Right cardiac atrium (tissue), 5 donors: ENCODE measurements around the gene RCBTB1. TPM values are rescaled to one million over a fixed set of nuclear protein-coding genes. Genes with fewer than 3 reads are reported as not detected.
"Not testable (repeated sequence)": the region's sequence is repeated elsewhere in the genome, so short reads cannot be mapped to it uniquely, and the experiment has no call there.

Experiments
- ATAC-seq, 2 donors: fragments of 200-7000 bp; cut with Tn5 transposase; one replicate each; pipeline versions ENCODE4 v1.8.0 to v1.9.1; 2020; ENCODE audit warnings: moderate library complexity in 2 of 2, mild to moderate bottlenecking in 1 of 2
- DNase-seq, 3 donors: peaks; one replicate each; pipeline ENCODE4 v3.0.0-alpha.2; 2020
- H3K27ac ChIP-seq: one replicate; pipeline ENCODE4 v1.5.1; 2013; ENCODE audit warnings: mild to moderate bottlenecking, low read length, control low read depth, moderate library complexity
- H3K27me3 ChIP-seq: one replicate; pipeline ENCODE4 v1.6.1; 2013; ENCODE audit not compliant: control insufficient read depth, insufficient read depth
- H3K4me1 ChIP-seq: one replicate; pipeline ENCODE4 v1.6.1; 2013; ENCODE audit warnings: low read length; ENCODE audit not compliant: control insufficient read depth, insufficient read depth
- H3K4me3 ChIP-seq: one replicate; pipeline ENCODE4 v1.5.1; 2013; ENCODE audit warnings: low read length, control low read depth
- H3K9me3 ChIP-seq: one replicate; pipeline ENCODE4 v1.6.1; 2013; ENCODE audit warnings: low read length; ENCODE audit not compliant: control insufficient read depth
- WGBS: extraction: QIAGEN DNeasy Blood & Tissue Kit; methylation state at CpG from one replicate; pipeline ENCODE4 v1.1.7; 2013; 5-methylcytosine and 5-hydroxymethylcytosine counted together
- intact Hi-C, 4 donors: fragments of 100-400 bp; cut with DNase I; formaldehyde crosslinking; loops; one replicate each; pipeline versions ENCODE4 v1.11.0 to v1.14.0; 2022 to 2023
- polyA plus RNA-seq: library from polyadenylated mRNA; stranded (reverse); fragments of 200-250 nt; gene quantifications from one replicate; pipeline ENCODE4 v1.2.3, GENCODE V29; 2013
- total RNA-seq, 4 donors: library from RNA; stranded (reverse); fragmentation: NEBNext Ultra II Directional; extraction: Animal tissue kit (Norgen Biotek cat#: 25700); gene quantifications; one replicate each; pipeline ENCODE4 v1.2.1, GENCODE V29; 2021
- donor health status: healthy with polysubstance abuse.
- donor health status: DM: no; HTN: yes; CAD: no.
- donor health status: DM: no; HTN: no; CAD: no.
- donor health status: DM: no; HTN: yes; CAD: no; lungs with severe emphysema.
- donor health status: DM: yes; HTN: yes; CAD: no.

RCBTB1 gene
- total and polyA plus RNA-seq, 5 donors: 10.8 to 20.3 (median 19.0) TPM

- ATAC-seq: no peak
- Histone ChIP-seq H3K27ac (no peak overlapping the region), H3K27me3 (no peaks in the 10 kb centered on the region), H3K9me3 (no peaks in the 10 kb centered on the region), H3K4me1 (peaks cover 3% of the 10 kb centered on the region), H3K4me3 (no peak overlapping the region)
- no peak for DNase-seq
- WGBS: 94% methylated on average over 3 of the region's 3 CpGs
- intact Hi-C loops: no loop called here
Measured at GRCh38 chr13:49503951-49504350, 81.4 kb downstream of the RCBTB1 start.

- 50% methylated on average over 9 of the region's 9 CpGs for WGBS
- intact Hi-C loops: no loop called here
- H3K4me3 ChIP-seq: no peak overlapping the region
- H3K9me3 ChIP-seq: no peaks in the 10 kb centered on the region
- H3K27me3 ChIP-seq: no peaks in the 10 kb centered on the region
- ATAC-seq: peak; percentile 32 to 58
- H3K4me1 ChIP-seq: peaks cover 3% of the 10 kb centered on the region
- H3K27ac ChIP-seq: no peak overlapping the region
- DNase-seq: peak in 1 of 3 donors; percentile 41
Measured at GRCh38 chr13:49502954-49503353, 82.4 kb downstream of the RCBTB1 start.

- ATAC-seq (no peak), DNase-seq (no peak)
- no peak overlapping the region for H3K4me3 ChIP-seq
- H3K27me3 ChIP-seq: no peaks in the 10 kb centered on the region
- H3K27ac ChIP-seq: no peak overlapping the region
- WGBS: 74% methylated on average over 6 of the region's 6 CpGs
- intact Hi-C loops: no loop called here
- H3K9me3 ChIP-seq: no peaks in the 10 kb centered on the region
- H3K4me1 ChIP-seq: peaks cover 3% of the 10 kb centered on the region
Measured at GRCh38 chr13:49499889-49500660, 85.3 kb downstream of the RCBTB1 start.

- H3K27ac ChIP-seq: no peak overlapping the region
- H3K4me1 ChIP-seq: no peaks in the 10 kb centered on the region
- no peak for ATAC-seq
- intact Hi-C loops: no loop called here
- no peaks in the 10 kb centered on the region for H3K9me3 ChIP-seq
- no peak overlapping the region for H3K4me3 ChIP-seq
- WGBS: 85% methylated on average over 4 of the region's 4 CpGs
- no peak for DNase-seq
- H3K27me3 ChIP-seq: no peaks in the 10 kb centered on the region
Measured at GRCh38 chr13:49498206-49498605, 87.2 kb downstream of the RCBTB1 start.

GRCh38 chr13:49497272-49497671 lies 88.1 kb downstream of the RCBTB1 start:
- ATAC-seq (no peak), DNase-seq (no peak)
- Histone ChIP-seq H3K27ac (no peak overlapping the region), H3K27me3 (no peaks in the 10 kb centered on the region), H3K4me3 (no peak overlapping the region), H3K9me3 (no peaks in the 10 kb centered on the region), H3K4me1 (no peaks in the 10 kb centered on the region)
- 82% methylated on average over 5 of the region's 5 CpGs for WGBS
- intact Hi-C loops: no loop called here

GRCh38 chr13:49496837-49497236 lies 88.5 kb downstream of the RCBTB1 start:
- ATAC-seq, H3K27ac ChIP-seq, intact Hi-C loops, H3K27me3 ChIP-seq, H3K4me3 ChIP-seq, DNase-seq, H3K9me3 ChIP-seq, H3K4me1 ChIP-seq: not testable (repeated sequence)
- 77% methylated on average over 11 of the region's 11 CpGs for WGBS

GRCh38 chr13:49495783-49496762 lies 89.3 kb downstream of the RCBTB1 start, which contains the start of gene PHF11:
TSS of gene PHF11 (plus strand) at chr13:49495953. CDS start at chr13:49496002, 49 bp downstream.
- peak; percentile 92 to 94 for ATAC-seq
- Histone ChIP-seq H3K27ac (peak within 1 kb of the TSS; percentile 91), H3K27me3 (no peaks in the 10 kb centered on the region), H3K4me3 (peak within 1 kb of the TSS; percentile 84), H3K4me1 (no peaks in the 10 kb centered on the region), H3K9me3 (no peaks in the 10 kb centered on the region)
- peak; percentile 86 to 92 (median 91) for DNase-seq
- intact Hi-C loops: no loop called here
- WGBS: 4% methylated on average over 71 of the region's 71 CpGs

GRCh38 chr13:49494645-49495044 lies 90.7 kb downstream of the RCBTB1 start:
- H3K9me3 ChIP-seq: no peaks in the 10 kb centered on the region
- intact Hi-C loops: no loop called here
- H3K4me3 ChIP-seq: peak overlapping the region; percentile 84
- no peak overlapping the region for H3K27ac ChIP-seq
- ATAC-seq (no peak), DNase-seq (no peak)
- WGBS: 35% methylated on average over 2 of the region's 2 CpGs
- H3K27me3 ChIP-seq: no peaks in the 10 kb centered on the region
- H3K4me1 ChIP-seq: no peaks in the 10 kb centered on the region

GRCh38 chr13:49488563-49488962 lies 96.8 kb downstream of the RCBTB1 start:
- no peak overlapping the region for H3K4me3 ChIP-seq
- ATAC-seq (no peak), DNase-seq (no peak)
- 85% methylated on average over 2 of the region's 2 CpGs for WGBS
- intact Hi-C loops: no loop called here
- H3K9me3 ChIP-seq: no peaks in the 10 kb centered on the region
- H3K4me1 ChIP-seq: no peaks in the 10 kb centered on the region
- H3K27ac ChIP-seq: no peak overlapping the region
- no peaks in the 10 kb centered on the region for H3K27me3 ChIP-seq
